HG02588 (cell line): ENCODE measurements around the gene ZNF536.
"Not testable (repeated sequence)": the region's sequence is repeated elsewhere in the genome, so short reads cannot be mapped to it uniquely, and the experiment has no call there.

Experiments used
- ATAC-seq: cut with Tn5 transposase; IDR thresholded peaks from one replicate; pipeline ENCODE4 v1.9.1; 2021; ENCODE audit warnings: mild to moderate bottlenecking, moderate library complexity; ENCODE audit not compliant: unreplicated experiment

ZNF536 gene

GRCh38 chr19:30386551-30387143 is 14.5 kb downstream of the ZNF536 start:
- no peak for ATAC-seq

GRCh38 chr19:30387311-30388115 is 15.3 kb downstream of the ZNF536 start:
- ATAC-seq, result no peak

GRCh38 chr19:30388327-30388726 is 16.1 kb downstream of the ZNF536 start:
- ATAC-seq, result no peak

GRCh38 chr19:30388819-30389218 is 16.6 kb downstream of the ZNF536 start:
- ATAC-seq, result no peak

GRCh38 chr19:30390356-30390988 is 18.3 kb downstream of the ZNF536 start:
- no peak for ATAC-seq

GRCh38 chr19:30391052-30391451 is 18.9 kb downstream of the ZNF536 start:
- no peak for ATAC-seq

GRCh38 chr19:30391554-30392551 is 19.7 kb downstream of the ZNF536 start:
- no peak for ATAC-seq

- ATAC-seq, result no peak
Observed at GRCh38 chr19:30393046-30393445, 20.9 kb downstream of the ZNF536 start.

- ATAC-seq, result no peak
Observed at GRCh38 chr19:30393729-30394480, 21.7 kb downstream of the ZNF536 start.

GRCh38 chr19:30394481-30395151 is 22.4 kb downstream of the ZNF536 start:
- no peak for ATAC-seq

GRCh38 chr19:30395283-30395682 is 23.1 kb downstream of the ZNF536 start:
- ATAC-seq, result no peak

GRCh38 chr19:30398539-30398938 is 26.4 kb downstream of the ZNF536 start:
- ATAC-seq, result not testable (repeated sequence)

GRCh38 chr19:30401956-30402355 is 29.8 kb downstream of the ZNF536 start:
- ATAC-seq, result no peak

- ATAC-seq, result no peak
Observed at GRCh38 chr19:30402436-30403202, 30.4 kb downstream of the ZNF536 start.

GRCh38 chr19:30403203-30403985 is 31.2 kb downstream of the ZNF536 start:
- ATAC-seq, result no peak

- no peak for ATAC-seq
Observed at GRCh38 chr19:30406220-30407067, 34.3 kb downstream of the ZNF536 start.

GRCh38 chr19:30407068-30407709 is 35.0 kb downstream of the ZNF536 start:
- no peak for ATAC-seq
